Mesothelial cell of epicardium (in vitro differentiated cells): ENCODE measurements around the gene KCNAB1. TPM values are rescaled to one million over a fixed set of nuclear protein-coding genes. Genes with fewer than 3 reads are reported as not detected.

Experiments used
- DNase-seq, 2 experiments: peaks; one replicate each; pipeline ENCODE4 v3.0.0; 2021; ENCODE audit warnings: low spot score in 2 of 2; ENCODE audit not compliant: unreplicated experiment in 2 of 2
- H3K27ac Mint-ChIP-seq: 2 replicates; pipeline ENCODE4 v1.8.0; 2021; ENCODE audit warnings: mixed read lengths
- H3K27me3 Mint-ChIP-seq: 2 replicates; pipeline ENCODE4 v1.8.0; 2021; ENCODE audit warnings: low read depth, mixed read lengths
- H3K36me3 Mint-ChIP-seq: 2 replicates; pipeline ENCODE4 v1.8.0; 2021; ENCODE audit warnings: mixed read lengths
- H3K4me1 Mint-ChIP-seq: 2 replicates; pipeline ENCODE4 v1.8.0; 2021; ENCODE audit warnings: mixed read lengths
- H3K4me3 Mint-ChIP-seq: 2 replicates; pipeline ENCODE4 v1.8.0; 2021; ENCODE audit warnings: mild to moderate bottlenecking, moderate library complexity, mixed read lengths
- H3K9me3 Mint-ChIP-seq: 2 replicates; pipeline ENCODE4 v1.8.0; 2021; ENCODE audit warnings: mixed read lengths
- total RNA-seq: library from RNA; stranded (reverse); gene quantifications from 3 replicates; pipeline ENCODE4 v1.2.1, GENCODE V29; 2021
- TF ChIP-seq, protein P1 (sequence below): fragments of 200-600 bp; sonication (generic); IDR thresholded peaks from one replicate; pipeline ENCODE4 v1.5.0; 2021; ENCODE audit warnings: antibody characterized with exemption; ENCODE audit not compliant: unreplicated experiment

The KCNAB1 gene
- total RNA-seq, 1 donor from 2014 or later, result 3.7 TPM

DNA sequence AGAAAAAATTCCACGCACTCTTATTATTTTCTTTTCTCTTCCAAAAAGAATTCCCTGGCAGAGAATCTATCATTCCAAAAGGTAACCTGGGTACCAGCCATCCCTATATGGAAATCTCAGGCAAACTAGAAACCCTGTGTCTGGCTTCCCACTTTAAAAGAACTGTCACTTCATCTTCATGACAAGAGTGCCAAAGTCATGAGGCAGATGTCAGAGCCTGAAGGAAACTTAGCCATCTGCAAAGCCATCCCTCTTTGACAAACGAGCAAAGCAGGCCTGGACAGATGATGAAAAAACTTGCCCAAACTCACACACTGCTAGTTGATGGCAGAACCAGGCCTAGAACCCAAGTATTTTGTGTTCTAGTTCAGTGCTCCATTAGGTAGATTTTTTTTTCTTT, 418.7 kb downstream of the KCNAB1 start:
- no peaks in the 10 kb centered on the region for H3K9me3 Mint-ChIP-seq
- peaks cover 6% of the 10 kb centered on the region for H3K36me3 Mint-ChIP-seq
- no peaks in the 10 kb centered on the region for H3K27me3 Mint-ChIP-seq
- H3K27ac Mint-ChIP-seq, result no peak overlapping the region
- no peak for DNase-seq
- peaks cover 22% of the 10 kb centered on the region for H3K4me1 Mint-ChIP-seq
- no peak overlapping the region for H3K4me3 Mint-ChIP-seq
- TF ChIP-seq, protein P1, sequence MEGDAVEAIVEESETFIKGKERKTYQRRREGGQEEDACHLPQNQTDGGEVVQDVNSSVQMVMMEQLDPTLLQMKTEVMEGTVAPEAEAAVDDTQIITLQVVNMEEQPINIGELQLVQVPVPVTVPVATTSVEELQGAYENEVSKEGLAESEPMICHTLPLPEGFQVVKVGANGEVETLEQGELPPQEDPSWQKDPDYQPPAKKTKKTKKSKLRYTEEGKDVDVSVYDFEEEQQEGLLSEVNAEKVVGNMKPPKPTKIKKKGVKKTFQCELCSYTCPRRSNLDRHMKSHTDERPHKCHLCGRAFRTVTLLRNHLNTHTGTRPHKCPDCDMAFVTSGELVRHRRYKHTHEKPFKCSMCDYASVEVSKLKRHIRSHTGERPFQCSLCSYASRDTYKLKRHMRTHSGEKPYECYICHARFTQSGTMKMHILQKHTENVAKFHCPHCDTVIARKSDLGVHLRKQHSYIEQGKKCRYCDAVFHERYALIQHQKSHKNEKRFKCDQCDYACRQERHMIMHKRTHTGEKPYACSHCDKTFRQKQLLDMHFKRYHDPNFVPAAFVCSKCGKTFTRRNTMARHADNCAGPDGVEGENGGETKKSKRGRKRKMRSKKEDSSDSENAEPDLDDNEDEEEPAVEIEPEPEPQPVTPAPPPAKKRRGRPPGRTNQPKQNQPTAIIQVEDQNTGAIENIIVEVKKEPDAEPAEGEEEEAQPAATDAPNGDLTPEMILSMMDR, result no peak

DNA sequence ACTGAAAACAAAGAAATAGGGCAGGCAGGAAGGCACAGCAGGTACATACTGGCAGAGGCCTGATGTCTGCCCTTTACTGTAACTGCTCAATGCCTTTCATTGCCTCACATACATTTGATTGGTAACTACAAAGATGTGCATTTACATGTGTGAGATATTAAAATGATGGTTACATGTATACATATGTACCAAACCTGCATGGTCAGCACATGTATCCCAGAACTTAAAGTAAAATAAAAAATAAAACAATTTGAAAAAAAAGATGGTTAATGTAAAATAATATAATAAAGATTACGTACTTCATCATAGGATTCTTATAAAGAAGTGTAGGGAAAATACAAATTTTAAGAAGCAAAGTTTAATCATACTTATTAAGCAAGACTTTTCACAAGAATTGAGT, 419.4 kb downstream of the KCNAB1 start:
- no peak for DNase-seq
- peaks cover 6% of the 10 kb centered on the region for H3K36me3 Mint-ChIP-seq
- no peaks in the 10 kb centered on the region for H3K9me3 Mint-ChIP-seq
- H3K4me3 Mint-ChIP-seq, result no peak overlapping the region
- TF ChIP-seq, protein P1, result no peak
- peaks cover 24% of the 10 kb centered on the region for H3K4me1 Mint-ChIP-seq
- no peaks in the 10 kb centered on the region for H3K27me3 Mint-ChIP-seq
- no peak overlapping the region for H3K27ac Mint-ChIP-seq

DNA sequence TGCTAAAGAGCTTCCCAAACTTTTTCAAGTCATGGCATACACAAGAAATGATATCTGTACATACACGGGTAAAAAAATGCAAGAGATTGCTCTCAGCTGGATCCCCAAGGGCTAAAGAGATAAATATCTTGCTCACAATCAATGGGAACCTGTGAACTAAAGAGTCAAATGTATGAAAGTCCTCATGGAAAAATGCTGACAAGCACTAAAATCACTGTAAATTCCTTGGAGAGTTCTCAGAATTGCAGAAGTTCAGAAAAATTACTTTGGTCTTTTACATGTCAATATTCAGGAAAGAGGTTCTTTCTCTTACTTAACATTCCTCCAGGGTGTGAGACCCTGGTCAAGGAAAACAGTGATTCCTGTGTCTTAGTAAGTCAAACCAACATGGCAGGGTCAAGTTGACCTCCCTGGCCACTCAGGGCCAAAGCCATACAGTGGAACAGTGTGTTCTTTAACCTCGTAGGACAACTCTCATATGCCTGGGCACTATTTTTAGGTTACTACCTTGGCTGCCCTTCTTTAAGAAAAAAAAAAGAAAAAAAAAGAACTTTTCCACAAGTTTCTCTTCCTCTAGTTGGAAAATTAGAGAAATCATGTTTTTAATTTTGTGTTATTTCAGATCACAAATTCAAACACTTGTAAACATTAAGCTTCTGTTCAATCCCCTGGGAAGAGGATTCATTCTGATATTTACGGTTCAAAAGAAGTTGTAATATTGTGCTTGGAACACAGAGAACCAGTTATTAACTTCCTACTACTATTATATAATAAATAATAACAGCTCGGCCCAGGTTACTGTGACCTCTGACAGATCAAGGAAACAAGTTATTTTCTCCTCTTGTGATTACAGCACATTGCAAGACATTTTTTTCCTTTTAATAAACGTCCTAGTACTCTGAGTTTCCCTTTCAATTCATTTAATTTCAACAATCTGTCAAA, 422.0 kb downstream of the KCNAB1 start:
- TF ChIP-seq, protein P1, result no peak
- no peak for DNase-seq
- Mint-ChIP-seq H3K27ac (peak overlapping the region; percentile 12), H3K36me3 (peaks cover 17% of the 10 kb centered on the region), H3K9me3 (no peaks in the 10 kb centered on the region), H3K27me3 (no peaks in the 10 kb centered on the region), H3K4me3 (no peak overlapping the region), H3K4me1 (peaks cover 15% of the 10 kb centered on the region)

DNA sequence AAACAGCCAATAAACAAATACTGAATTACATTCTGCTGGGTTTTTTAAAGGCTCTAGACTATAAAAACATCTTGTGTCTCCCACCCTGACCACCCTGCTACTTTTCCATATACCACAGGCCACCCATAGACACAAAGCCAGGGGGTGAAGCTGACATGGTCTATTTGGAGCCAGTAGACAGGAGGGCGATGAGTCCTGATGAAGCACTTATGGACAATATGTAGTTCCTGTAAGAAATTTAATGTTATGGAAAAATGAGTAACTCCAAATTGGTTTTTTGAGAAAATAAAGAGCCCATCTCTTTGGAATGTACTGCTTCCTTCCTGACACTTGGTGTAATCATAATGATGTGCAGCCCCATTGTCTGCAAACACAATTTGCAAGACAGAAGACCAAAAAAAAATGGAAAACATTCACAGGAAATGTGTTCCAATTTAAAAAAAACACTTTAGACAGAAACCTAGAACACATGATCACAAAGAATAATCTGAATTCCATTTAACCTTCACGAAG, 422.7 kb downstream of the KCNAB1 start:
- TF ChIP-seq, protein P1, result no peak

DNA sequence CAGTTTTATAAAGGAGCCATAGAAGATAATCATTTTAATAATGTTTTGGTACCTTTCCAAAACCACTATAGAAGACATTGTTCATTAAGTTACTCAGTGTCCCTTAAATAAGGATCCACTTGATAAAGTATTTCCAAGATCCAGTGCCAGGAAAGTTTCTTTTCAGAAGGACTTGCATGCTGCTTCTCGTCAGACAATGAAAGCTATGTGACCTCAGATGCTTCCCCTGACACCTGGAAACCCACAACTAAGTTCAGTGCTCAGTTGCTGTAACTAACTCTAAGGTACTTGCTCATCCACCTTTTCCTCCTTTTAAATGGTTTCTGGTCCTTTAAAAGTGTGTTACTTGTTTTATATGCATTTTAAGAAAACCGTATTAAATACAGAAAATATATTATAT, 427.3 kb downstream of the KCNAB1 start:
- TF ChIP-seq, protein P1, result no peak
- H3K4me1 Mint-ChIP-seq, result peaks cover 43% of the 10 kb centered on the region
- H3K27ac Mint-ChIP-seq, result peak overlapping the region; percentile 77
- H3K36me3 Mint-ChIP-seq, result peaks cover 42% of the 10 kb centered on the region
- H3K27me3 Mint-ChIP-seq, result no peaks in the 10 kb centered on the region
- H3K4me3 Mint-ChIP-seq, result no peak overlapping the region
- H3K9me3 Mint-ChIP-seq, result no peaks in the 10 kb centered on the region
- no peak for DNase-seq

More for the DNA sequence above, 422.7 kb downstream of the KCNAB1 start:
- DNase-seq, result no peak
- peaks cover 20% of the 10 kb centered on the region for H3K4me1 Mint-ChIP-seq
- no peaks in the 10 kb centered on the region for H3K27me3 Mint-ChIP-seq
- H3K36me3 Mint-ChIP-seq, result peaks cover 17% of the 10 kb centered on the region
- no peak overlapping the region for H3K27ac Mint-ChIP-seq
- H3K4me3 Mint-ChIP-seq, result no peak overlapping the region
- no peaks in the 10 kb centered on the region for H3K9me3 Mint-ChIP-seq
